Measurements from ENCODE around the gene PBX2.
"Not testable (repeated sequence)": the region's sequence is repeated elsewhere in the genome, so short reads cannot be mapped to it uniquely, and the experiment has no call there.

The PBX2 gene

DNA sequence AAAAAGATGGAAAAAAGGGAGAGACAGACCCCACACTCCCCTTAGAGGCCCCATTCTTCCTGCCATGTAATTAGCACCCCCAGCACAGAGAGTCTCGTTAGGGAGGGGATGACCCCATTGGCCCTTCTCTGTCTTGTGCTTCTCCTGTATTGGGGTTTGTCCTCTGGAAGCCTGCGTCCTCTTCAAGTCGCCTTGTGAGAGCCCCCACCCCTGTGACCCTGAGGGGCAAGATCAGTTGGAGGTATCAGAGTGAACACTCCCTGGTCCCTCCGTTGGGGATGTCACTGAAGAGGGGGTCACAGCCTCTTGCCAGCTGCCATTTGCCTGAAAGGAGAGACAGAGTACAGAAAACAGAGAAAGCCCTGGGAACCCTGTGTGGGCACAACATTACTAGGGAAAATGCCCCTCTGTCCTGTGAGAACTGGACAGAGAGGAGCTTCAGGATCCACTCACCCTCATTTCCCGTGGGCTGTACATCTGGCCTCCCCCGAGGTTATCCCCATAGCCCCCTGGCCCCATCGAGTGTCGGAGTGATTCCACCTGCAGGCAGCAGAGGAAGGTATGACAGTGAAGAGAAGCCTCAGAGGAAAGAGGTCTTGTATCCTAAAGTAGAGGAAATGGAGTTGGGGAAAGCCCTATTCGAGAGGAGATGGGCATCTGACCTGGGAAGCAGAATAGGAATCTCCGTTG, 3.7 kb downstream of the PBX2 start:
- DNase-seq, result not testable (repeated sequence)

DNA sequence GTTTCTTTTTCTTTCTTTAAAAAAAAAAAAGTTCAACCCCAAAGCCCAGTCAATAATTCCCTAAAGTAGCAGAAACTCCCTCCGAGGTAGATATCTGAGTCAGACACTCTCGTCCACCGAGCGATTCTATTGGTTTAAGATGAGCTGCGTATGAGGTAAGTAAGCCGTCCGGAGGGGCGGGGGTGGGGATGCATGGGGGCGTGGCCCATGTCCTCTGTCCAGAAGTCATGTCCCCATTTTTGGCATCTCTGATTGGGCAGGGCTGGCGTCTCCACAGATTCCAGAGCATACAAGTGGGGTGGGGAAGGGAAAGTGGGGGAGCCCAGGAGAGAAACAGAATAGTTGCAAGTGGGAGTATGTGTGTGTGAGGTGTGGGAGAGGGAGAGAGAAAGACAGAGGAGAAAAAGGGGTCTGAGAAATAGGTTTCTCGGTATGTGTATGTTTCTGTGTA, 4.3 kb downstream of the PBX2 start:
- peak; percentile 34 to 78 (median 45) for DNase-seq

DNA sequence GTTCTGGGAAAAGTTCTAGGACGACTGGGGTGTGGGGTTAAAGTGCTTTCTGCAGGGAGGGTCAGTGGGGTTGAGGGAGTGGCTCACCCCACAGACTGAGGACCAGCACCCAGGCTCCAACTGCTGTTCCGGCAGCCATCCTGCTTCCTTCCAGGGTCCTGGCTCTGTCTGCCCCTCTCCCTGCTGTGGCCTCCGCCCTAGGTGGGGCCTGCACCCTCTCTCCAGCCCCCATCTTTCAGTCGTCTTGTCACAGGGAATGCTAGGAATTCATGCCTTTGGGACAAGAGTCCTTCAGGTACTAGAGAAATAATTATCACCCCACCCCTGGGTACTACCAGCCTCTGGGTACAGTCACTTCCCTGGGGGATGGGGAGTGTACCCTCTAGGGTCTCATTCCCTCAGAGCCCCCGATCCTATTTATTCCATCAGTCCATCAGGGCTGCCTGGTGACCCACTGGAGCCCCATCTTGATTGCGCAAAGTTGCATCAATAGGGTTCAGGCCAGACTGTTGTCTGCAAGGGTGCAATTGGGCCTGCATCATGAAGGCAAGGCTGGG, 5.8 kb downstream of the PBX2 start, which contains the start of gene AGER:
TSS of gene AGER (minus strand) at position 170 of the 557 bp plus-strand sequence. CDS start at position 139, 31 bp downstream.
- no peak for DNase-seq

DNA sequence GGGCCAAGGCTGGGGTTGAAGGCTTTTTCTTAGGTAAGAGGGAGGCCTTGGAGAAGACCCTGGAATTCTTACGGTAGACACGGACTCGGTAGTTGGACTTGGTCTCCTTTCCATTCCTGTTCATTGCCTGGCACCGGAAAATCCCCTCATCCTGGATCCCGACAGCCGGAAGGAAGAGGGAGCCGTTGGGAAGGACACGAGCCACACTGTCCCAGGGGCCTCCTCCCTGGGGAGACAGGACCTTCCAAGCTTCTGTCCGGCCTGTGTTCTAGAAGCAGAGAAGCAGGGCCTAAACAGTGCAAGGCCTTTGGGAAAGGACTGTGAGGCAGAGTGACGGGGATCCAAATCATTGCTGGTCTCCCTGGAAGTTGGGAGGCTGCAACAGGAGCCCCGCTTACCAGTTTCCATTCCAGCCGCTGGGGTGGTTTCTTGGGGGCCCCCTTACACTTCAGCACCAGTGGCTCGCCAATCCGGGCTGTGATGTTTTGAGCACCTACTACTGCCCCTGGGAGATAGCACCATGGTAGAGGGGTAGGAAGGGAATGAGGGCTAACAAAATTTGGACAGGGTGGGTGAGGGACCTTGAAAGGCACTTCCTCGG, 6.4 kb downstream of the PBX2 start:
- DNase-seq, result no peak

DNA sequence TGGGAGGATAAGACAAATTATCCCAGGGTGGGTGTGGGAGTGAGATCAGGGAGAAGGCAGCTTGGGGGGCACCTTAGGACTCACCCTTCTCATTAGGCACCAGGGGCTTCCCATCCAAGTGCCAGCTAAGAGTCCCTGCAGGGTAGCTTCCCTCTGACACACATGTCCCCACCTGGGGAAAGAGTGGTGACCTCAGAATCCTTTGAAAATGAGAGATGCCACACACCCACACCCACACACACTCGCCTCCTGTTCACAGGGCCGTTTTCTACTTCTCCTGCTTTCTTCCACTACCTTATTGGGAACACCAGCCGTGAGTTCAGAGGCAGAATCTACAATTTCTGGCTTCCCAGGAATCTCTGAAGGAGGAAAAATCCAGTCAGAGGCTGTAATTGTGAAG, 7.0 kb downstream of the PBX2 start:
- DNase-seq, result no peak

DNA sequence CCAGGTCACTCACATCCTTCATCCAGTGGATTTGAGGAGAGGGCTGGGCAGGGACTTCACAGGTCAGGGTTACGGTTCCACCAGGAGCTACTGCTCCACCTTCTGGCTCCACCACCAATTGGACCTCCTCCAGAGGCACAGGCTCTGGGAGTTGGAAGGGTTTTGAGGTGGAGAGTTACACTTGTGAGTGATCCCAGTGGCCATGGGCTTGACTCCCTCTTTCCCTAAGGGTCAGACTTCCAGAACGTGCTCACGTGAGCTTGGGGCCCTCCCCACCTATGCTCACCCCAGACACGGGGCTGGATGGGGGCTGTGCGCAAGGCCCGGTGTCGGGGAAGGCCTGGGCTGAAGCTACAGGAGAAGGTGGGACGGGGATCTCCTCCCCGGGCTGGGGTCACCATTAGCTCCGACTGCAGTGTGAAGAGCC, 7.4 kb downstream of the PBX2 start:
- DNase-seq, result no peak

DNA sequence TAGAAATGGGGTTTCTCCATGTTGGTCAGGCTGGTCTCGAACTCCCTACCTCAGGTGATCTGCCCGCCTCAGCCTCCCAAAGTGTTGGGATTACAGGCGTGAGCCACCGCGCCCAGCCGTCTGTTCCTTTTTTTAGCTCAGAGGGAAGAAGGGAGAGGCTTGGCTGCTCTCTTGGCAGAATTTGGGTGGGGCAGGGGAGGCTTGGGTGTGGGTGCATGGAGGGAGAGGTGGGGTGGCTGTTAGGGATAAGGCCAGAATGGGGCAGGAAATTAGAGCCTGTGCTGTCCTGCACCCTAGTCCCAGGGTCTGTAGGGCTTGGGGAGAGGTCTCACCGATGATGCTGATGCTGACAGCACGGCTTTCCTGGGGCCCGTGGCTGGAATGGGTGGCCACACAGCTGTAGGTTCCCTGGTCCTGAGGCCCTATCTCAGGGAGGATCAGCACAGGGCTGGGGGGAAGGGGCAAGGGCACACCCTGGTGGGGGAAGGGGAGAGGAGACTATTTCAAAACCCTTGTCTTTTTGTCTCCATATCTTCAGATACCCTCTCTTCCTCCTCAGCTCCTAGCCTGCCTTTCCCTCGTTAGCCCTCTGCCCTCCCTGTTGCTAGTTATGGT, 8.0 kb downstream of the PBX2 start:
- DNase-seq, result no peak

DNA sequence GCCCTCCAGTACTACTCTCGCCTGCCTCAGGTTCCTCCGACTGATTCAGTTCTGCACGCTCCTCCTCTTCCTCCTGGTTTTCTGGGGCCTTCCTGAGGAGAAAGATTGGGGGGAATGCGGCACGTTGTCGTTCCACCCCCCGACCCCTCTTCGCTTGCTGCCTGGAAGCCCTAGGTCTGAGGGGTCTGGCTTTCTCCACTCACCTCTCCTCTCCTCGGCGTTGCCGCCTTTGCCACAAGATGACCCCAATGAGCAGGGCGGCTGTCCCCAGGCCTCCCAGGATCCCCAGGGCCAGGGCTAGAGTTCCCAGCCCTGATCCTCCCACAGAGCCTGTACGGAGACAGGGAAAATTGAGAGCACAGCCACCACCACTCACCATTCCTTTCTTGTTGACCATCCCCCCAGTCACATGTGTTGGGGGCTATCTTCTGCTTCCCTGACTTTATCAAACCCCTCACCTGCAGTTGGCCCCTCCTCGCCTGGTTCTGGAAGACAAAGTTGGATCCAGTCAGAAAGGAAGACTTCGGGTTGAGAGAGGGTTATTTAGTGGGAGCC, 8.8 kb downstream of the PBX2 start:
- DNase-seq, result no peak

DNA sequence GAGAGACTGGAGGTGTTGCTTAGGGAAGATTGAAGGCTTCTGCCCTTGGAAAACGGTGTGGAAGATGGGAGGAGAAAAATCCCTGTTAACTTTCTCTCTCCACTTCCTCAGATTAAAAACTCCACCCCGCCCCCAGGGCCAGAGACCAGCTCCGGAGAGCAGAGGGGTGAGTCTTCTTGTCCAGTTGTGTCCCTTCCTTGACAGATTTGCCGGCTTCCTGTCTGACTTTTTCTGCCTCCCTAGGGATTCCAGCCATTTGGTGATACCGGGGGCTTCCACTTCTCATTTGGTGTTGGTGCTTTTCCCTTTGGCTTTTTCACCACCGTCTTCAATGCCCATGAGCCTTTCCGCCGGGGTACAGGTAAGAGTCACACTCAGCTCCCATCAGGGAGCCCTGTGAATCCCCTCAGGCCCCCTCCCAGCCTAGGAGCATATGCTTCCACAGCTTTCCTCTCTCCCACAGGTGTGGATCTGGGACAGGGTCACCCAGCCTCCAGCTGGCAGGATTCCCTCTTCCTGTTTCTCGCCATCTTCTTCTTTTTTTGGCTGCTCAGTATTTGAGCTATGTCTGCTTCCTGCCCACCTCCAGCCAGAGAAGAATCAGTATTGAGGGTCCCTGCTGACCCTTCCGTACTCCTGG, 10.1 kb downstream of the PBX2 start:
- DNase-seq, result no peak

DNA sequence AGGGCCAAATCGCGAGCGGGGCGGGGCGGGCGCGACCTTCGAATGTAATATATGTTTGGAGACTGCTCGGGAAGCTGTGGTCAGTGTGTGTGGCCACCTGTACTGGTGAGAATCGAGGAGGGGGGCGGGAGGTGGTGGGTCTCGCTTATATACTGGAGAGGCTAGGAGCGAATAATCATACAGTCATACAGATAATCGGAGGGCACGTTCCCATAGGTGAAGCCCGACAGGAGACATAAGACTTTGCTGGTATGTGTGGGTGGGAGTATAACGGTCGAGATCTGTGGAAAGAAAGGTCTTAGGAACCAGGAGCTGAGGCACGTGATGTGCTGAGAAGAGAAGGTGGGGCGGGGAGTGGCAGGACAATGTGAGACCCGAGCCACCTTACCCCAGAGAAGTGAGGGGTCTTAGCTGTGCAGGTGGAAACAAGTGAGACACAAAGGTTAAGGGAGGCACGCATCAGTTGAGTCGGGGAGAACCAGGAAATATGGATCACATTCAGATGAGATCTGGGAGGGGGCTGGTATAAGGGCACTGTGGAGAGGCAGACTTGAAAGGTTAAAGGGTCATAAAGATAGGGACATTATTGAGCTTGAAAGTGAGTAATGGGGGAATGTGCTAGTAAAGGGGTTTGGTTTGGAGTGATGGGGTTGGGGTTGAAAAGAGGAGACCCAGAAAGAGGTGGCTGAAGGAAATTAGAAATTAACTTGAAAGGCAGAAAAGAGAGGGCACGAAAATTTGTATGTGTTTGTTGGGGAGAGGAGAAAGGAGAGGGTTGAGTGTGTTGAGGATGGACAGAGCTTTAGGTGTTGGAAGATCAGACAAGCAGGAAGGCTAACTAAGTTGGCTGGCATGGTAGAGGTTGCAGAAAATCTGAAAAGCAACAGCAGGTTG, 11.2 kb downstream of the PBX2 start:
- DNase-seq, result no peak

DNA sequence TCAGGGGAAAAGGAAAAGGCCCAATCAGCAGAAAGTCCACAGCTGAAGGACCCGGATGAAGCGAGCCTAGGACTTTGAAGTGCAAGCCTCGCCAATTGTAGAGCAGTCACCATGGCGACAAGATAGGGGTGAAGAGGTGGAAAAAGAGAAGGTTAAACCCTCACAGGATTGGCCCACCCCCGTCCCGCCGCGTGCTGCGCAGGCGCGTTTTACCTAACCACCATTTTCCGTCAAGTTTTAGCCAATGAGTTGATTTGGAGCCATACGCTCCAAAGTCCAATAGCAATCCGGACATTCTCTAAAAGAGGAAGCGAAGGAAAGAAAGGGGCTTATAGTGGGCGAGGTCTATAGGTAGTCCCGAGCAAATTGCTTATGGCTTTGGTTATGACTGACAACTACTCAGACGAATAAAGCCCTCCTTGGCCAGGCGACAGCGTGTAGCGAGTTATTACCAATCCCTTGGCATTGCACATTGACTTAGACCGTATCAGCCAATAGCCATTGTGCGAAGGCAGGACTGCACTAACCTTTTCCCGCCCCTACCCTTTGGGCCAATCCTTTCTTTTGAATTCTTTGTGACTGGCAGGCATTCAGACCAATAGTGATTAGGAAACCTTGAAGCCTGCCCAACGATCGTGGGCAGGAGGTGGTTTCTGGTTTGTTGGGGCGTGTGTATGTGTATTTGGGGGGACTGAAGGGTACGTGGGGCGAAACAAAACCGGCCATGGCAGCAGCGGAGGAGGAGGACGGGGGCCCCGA, 12.0 kb downstream of the PBX2 start, which contains the start of gene RNF5:
TSS of gene RNF5 (plus strand) at position 618 of the 759 bp plus-strand sequence. CDS start at position 725, 107 bp downstream.
- peak; percentile 89 to 100 (median 93) for DNase-seq

DNA sequence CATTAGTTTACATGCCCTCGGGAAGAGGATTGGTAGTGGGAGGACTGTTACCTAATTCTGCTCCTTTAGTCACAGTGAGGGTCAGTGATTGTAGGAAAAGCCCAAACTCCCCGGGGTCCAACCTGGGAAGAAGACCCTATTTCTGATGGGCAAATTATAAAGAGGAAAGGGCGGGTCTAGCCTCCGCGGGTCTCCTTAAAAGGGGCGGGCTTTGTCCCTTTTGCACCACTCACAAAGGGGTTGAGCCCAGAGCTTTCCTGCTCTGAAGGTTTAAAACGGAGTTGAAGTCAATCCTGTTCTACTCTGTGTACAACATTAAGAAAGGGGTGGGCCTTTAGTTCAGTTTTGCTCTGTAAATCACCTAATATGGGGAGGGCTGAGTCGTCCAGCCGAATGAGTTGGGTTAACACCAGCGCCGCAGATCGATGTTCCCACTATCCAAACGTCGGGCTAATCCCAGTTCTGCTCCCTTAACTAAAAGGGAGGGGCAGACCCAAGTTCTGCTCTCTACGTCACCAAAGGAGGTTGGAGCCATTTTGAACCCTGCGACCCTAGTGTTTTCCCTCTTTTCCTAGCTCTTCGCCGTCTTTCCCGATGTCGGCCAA, 12.7 kb downstream of the PBX2 start:
- DNase-seq, result peak in 2 of 5 donors; percentile 28 to 68

DNA sequence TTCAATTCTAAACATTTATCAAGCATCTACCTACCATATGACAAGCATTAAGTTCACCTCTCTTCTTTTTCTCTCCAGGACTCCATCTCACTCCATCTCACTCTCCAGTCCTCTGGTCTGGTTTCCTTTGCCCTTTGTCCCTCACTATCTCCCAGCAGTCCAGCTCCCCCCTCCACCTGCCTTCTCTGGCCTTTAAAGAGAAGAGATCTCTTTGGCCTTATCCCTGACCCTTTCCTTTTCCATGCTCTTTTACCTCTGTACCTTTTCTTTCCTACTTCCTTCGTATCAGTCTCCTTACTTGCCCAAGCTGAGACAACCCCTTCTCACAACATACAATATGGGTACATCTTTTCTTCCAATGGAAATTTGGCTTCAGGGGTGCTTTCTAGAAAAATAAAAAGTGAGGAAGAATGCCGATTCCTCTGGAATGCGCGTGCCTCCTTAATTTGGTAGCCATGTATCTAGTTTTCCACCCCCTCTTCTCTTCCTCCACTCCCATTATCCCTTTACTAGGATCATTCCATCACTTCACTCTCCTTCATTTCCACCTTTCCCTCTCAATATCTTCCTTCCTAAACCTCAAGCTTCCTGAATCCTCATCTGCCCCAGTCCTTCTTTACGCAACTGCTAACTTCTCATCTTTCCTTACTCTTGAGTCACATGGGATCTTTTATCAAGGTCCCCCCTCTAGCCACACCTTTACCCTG, 13.4 kb downstream of the PBX2 start:
- DNase-seq, result no peak

DNA sequence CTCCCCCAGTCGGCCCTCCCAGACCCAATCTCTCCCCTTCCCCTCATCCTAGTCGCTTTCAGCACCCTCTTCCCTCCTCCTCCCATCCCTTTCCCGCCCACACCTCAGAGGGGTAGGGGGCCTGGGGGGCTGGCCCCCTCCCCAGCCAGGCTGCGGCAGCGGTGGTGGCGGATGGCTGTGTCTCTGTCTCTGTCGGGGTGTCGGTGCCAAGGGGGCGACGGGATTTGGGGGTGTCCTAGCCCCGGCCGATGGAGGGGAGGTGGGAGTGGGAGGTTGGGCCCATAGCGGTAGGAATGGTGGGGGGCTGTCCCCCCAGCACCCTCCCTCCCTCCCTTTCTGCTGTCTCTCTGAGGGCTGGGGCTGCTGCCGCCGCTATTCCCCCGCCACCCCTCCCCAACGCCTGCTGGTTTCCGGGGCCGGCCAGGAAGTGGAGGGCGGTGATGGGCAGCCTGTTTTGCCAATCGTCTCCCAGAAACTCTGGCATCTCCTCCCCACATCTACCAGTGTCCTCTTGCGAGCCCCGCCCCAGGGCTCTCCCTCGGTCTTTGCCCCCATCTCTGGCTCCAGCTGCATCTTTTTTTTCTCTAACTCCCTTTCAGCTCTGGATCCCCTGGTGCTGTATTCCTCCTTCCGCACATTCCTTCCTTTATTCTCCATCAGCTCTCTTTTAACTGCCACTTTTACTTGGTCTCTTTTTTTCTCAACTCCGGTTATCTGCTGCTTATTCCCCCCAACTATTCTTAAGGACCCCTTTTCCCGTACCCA, 14.1 kb downstream of the PBX2 start, which contains the start of gene AGPAT1:
TSS of gene AGPAT1 (minus strand) at position 374 of the 765 bp plus-strand sequence. CDS start 4,588 bp downstream, outside the sequence.
- peak; percentile 89 to 96 (median 93) for DNase-seq

DNA sequence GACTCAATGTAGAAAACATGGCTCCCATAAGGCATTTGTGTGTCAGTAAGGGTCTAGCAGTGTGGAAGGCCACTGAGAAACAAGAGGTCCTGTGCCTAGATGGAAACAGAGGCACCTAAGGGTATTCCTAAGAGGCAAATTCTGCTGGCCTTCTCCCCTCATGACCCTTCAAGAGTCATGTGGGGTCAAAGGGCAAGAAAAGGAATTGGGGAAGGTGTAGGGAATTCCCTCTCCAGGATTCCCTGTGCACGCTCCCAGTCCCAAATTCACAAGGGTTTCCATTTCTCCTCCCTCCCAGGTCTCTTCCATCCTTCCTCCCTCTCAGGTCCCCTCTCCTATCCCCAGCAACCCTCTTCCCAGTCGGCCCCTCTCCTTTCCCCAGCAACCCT, 14.7 kb downstream of the PBX2 start:
- no peak for DNase-seq

DNA sequence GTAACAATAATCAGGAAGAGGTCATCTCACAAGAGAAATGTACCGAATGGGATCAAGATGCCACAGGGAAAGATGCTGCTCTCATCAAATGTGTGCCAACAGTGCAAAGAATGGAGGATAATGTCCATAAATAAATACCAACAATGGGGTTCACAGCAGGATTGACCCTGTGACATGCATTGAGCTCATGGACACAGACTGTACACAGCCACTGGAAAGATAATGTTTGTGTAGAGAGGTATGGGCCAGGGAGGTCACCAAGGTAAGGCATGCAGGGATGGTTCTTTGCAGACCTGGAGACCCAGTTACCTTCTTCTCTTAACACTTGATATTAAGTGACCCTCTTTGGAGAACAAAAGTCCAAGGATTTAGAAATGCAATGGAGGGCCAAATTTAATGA, 15.6 kb downstream of the PBX2 start:
- no peak for DNase-seq

DNA sequence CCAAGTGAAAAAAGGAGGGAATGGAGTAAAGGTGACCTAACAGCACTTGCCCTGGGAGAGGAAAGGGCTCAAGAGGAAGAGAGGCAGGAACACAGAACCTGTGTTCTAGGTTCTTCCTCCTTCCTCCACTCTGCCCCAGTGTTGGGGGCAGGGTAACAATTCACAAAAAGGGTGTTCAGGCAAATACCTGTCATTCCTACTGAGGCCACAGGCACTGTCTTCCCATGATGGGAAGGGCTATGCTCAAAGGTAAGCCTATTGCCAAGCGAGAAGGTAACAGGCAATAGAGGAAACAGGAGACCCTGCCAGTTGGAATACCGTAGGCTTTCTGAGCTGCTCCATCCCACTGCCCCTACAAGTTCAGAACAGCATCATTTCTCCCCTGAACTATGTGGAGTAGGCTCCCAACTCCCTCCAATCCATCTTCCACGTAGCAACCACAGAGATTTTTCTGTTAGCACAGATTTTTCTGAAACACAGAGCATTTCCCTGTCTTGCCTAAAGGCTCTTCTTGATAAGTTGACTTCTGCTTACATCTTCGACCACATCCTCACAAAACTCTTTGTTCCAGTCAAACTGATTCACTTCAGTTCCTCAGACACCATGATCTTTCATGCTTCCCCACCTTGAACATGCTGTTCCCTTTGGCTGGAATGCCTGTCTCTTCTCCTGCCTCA, 16.8 kb downstream of the PBX2 start:
- no peak for DNase-seq

DNA sequence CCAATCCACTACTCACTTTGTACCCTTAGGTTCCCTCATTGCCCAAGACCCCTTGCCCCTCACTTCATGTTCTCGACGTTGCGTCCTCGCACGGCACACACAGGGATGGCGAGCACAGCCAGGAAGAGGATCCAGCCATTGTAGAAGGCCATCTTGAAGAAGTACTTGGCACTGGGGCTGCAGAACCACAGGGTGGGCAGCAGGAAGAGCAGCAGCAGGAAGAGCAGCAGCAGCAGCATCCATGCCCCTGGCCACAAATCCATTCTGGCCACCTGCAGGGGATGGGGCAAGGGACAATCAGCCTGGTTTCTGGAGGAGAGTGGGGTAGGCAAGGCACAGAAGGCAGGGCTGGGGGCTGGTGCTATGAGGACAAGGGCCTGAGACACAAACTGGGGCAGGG, 18.8 kb downstream of the PBX2 start:
- DNase-seq, result no peak

All from T-helper 1 cell (primary cell).